Adrenal gland (tissue), 5 donors: ENCODE data around the gene TRRAP.
"Not testable (repeated sequence)": the region's sequence is repeated elsewhere in the genome, so short reads cannot be mapped to it uniquely, and the experiment has no call there.

Source experiments
- CTCF ChIP-seq, 6 experiments: fragments of 450-650 bp in 4 of 6; fragments of 200-600 bp in 2 of 6; sonication (generic) in 1 of 6; IDR thresholded peaks; 1 replicate in 5 of 6; 2 replicates in 1 of 6; pipeline versions ENCODE4 v1.5.1 to v1.8.0; 2016 to 2021; ENCODE audit warnings: antibody characterized with exemption in 6 of 6, mild to moderate bottlenecking in 2 of 6, moderate library complexity in 1 of 6
- POLR2A ChIP-seq, 2 donors: fragments of 450-650 bp; IDR thresholded peaks; one replicate each; pipeline ENCODE4 v1.6.1; 2017; ENCODE audit warnings: antibody characterized with exemption in 2 of 2, mild to moderate bottlenecking in 2 of 2, moderate library complexity in 1 of 2
- donor health status: DM: no; HTN: no; CAD: no.

GRCh38 chr7:99044858-99045257 lies 166.5 kb downstream of the TRRAP start:
- TF ChIP-seq CTCF, POLR2A (IDR thresholded peaks at IDR 0.05): not testable (repeated sequence)
